NB4 (cell line): ENCODE results near the gene SEBOX.
A peak's percentile ranks its signal among the peaks of the same experiment; 100 is the strongest.

Experiments used
- CTCF ChIP-seq: IDR thresholded peaks from one replicate; pipeline ENCODE4 v1.5.1; 2012; ENCODE audit warnings: low read depth, low read length
- MAX ChIP-seq: IDR thresholded peaks from 2 replicates; pipeline ENCODE4 v1.6.1; 2011; ENCODE audit warnings: low read depth, low read length
- MYC ChIP-seq: IDR thresholded peaks from 2 replicates; pipeline ENCODE4 v1.6.1; 2011; ENCODE audit warnings: low read depth, low read length
- POLR2A ChIP-seq: IDR thresholded peaks from 2 replicates; pipeline ENCODE4 v1.6.1; 2011; ENCODE audit warnings: mild to moderate bottlenecking; ENCODE audit not compliant: insufficient read length; ENCODE audit errors: extremely low read depth

GRCh38 chr17:28335201-28335958 lies 29.6 kb downstream of the SEBOX start, which contains the start of the genes IFT20 and TNFAIP1:
- TF ChIP-seq CTCF (no peak), POLR2A (peak; percentile 48), MYC (0 out of 2 replicates have a peak, but pooled peaks have one; percentile 25), MAX (peak; percentile 57; the same call in 1 of the 2 replicates)
